Activated T-helper 1 cell treated with Interleukin-2 at 50 U/mL for 16 hours (primary cell): Measurements from ENCODE around the gene ETV5.
"Not testable (repeated sequence)": the region's sequence is repeated elsewhere in the genome, so short reads cannot be mapped to it uniquely, and the experiment has no call there.

ENCODE experiments used
- DNase-seq: peaks from one replicate; pipeline ENCODE4 v3.0.0-alpha.2; 2020; ENCODE audit warnings: low read depth

The ETV5 gene

DNA sequence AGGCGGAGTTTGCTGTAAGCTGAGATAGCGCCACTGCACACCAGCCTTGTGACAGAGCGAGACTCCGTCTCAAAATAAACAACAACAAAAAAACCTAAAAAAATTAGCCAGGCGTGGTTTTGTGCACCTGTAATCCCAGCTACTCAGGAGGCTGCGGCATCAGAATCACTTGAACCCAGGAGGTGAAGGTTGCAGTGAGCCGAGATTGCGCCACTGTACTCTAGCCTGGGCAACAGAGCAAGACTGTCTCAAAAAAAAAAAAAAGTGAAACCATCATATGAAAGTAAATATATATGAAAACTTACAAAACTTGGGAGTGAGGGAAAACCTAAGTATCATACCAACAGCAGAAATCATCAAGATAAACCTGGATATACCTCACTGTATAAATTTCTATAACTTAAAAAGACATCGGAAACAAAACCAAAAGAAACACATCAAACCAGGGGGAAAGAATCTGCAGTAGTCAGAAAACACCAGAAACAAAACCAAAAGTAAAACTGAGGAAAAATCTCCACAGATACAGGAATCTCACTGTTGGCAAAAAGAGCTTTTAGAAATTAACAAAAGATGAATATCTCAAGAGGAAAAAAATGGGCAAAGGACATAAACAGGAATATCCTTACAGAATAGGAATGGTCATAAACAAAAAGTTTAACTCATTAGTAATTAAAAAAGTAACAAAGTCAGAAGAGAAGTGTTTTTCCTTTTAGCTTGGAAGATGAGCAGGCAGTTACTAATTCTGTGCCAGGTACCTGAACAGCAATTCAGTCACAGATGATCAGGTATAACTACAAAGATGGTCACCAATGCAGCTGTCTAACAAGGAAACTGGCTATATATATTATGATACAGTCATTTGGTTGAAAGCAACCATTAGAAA lies 41.3 kb downstream of the ETV5 start:
- no peak for DNase-seq

DNA sequence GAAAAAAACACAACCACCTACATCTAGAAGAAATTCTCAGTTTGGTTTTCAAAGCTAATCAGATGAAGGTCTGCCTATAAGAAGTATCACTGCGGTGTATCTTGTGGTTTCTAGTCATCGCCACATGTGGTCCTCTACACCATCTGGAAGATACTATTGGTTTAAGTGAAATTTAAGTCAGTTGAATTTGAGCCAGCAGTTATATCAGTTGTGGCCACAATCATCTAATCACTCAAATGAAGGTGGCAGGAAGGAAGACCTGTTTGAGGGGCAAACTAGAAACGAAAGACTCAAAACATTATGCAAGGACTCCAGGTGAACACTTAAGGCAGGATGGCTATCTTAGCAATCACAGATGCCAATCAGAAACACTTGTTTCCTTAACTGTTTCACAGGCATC lies 48.7 kb downstream of the ETV5 start:
- DNase-seq, result no peak

DNA sequence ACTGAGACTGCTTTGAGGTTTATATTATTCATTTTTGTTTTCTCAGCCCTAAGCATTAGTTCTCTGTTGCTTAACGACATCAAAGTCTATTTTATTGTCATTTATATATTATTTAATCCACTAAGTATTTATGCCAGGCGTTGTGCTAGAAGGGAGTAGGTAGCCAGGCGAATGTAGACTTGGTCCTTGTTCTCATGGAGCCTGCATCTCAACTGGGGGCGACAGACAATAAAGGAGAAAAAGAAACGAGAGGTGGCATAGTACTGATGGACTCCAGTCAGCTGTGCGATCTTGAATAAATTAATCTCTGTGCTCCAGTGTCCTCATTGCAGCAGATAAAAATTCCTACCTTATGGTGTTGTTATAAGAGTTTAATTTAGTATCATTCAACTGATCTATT lies 49.7 kb downstream of the ETV5 start:
- DNase-seq, result no peak

DNA sequence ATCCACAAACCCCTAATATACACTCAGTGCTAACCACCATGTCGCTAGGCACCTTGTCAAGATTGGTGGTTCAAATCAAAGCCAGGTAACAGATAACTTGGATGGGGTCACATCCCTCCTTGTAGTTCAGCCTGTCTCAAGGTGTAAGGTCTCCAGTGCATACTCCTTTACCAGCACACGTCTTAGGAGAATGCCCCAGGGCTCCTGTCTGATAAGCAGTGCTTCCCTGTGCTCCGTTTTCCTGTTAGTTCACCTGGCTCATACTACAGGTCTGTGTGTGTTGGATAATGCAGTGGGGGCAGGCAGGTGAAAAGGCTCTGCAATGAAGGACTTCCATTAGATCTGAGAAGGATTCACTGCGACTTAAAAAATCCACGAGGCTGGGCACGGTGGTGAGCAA lies 50.7 kb downstream of the ETV5 start:
- DNase-seq, result no peak

DNA sequence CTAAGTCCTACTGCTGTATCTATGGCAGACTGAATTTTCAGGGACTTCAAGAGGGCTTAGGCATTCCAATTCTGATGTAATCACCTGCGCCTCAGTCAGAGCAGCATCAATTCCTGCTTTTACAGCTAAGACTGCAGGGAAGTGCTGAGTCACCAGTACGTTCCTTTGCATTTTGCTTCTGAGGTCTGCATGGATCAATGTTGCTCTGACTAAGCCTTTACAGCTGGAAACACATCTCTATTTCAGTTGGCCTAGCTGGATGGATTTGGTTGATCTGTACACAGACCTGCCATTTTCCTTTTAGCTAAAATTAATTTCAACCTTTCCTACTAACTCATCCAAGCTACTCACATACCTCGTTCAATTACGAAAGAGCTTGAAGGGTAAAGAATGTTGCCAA lies 51.3 kb downstream of the ETV5 start:
- DNase-seq, result no peak

DNA sequence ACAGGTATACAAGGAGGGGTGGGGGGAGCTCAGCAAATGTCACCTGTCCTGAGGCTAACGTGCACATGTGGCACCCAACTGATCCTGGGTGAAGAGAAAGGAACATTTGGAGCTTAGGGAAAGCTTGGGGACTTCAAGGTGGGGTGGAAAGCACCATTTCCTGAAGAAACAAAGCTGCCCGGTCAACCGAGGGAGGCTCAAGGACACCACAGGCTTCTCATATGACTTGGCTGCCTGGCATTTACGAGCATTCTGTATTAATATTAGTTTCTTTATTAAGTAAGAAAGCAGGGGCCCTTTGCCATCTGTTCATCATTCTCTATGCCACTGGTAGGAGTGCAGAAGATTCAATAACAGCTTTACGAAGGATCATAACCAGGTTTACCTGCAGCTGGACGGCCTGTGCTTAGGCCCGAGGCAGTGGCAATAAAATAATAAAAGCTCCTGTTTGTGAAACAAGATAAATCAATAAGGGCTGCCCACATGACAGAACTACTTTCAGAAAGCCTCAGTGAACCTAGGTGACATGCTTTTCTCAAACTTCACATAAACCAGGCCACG lies 54.0 kb downstream of the ETV5 start:
- no peak for DNase-seq

DNA sequence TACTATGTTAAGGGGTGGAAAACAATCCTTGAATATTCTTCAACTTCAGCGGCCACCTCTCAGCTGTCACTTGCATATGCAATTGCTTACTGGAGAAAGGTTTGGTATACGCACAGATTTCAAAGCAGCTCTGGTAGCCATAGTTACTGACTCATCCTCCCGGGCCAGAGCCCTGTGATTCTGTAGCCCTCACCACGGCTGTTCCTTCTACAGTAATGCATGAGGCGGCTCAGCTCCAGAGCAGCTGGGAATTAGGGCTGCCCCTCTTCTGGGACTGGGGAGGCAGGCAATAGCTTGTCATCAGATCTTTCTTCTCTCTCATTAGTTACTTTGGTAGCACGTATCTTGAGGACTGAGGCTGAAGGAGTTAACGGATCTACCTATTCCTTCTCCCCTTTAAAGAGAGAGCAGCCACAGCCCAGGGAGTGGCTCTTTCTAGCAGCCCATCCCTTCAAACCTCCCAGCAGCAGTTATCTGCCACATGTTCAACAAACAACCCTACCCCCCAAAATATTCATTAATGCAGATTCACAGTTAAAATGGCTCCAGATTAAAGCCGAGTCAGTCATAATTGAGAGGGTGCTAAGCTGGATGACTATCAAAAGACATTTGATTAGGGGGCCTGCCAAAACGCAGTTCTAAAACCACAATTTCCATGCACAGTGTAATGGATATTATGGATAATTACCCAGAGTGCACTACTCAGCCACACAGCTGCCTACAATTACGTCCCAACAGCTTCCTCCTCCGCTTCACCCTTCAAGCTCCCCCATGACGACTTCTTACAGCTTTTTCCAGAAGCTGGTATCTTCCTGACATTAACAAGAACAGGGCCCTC lies 54.7 kb downstream of the ETV5 start:
- no peak for DNase-seq

DNA sequence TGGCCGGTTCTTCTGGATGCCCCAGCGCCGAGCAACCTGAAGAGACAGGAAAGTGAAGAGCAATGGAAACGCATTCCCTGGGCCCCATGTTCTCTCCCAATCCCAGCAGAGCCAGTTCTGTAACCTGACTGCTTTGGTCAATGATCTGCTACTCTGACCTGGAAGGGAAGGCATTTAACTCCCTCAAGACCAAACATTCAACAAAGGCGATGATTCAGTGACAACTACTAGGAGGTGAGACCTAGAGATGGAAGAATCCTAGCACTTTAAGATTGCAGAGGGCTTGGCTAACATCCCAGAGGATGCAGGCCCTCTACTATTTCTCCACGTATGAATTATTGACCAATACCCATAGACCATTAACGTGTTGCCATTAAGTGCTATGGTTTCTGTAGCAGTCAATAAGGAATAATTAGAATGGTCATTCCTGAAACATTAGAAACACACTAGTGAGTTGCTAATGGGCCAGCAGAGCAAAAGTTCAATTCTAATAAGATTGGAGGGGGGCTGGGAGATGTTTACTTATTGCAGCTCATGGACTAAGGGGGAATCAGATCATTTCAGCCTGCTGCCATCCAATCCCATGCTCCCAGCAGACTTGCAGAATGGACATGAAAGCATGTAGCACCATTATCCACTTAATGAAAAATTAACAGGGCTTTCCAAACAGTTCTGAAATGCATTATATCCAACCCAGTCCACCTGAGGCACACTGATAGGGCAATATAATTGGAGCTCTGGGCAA lies 56.6 kb downstream of the ETV5 start:
- DNase-seq, result no peak

DNA sequence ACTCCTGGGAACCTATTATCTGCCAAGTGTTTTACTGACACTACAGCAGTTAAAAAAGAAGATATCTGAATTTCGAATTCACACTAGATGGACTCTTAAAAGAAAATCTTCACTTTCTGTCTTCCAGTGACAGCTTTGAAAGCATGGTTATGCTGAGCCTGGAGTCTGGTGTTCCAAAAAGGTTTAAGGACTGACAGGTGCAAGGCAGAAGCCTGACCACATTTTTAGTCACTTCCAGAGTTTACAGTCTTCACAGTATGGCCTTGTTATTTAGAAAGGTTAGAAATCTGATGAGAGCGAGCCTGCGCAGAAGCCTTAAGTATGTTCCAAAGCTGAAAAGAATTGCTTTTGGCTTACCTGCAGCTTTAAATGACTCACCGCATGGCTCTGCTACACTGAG lies 59.9 kb downstream of the ETV5 start:
- no peak for DNase-seq

DNA sequence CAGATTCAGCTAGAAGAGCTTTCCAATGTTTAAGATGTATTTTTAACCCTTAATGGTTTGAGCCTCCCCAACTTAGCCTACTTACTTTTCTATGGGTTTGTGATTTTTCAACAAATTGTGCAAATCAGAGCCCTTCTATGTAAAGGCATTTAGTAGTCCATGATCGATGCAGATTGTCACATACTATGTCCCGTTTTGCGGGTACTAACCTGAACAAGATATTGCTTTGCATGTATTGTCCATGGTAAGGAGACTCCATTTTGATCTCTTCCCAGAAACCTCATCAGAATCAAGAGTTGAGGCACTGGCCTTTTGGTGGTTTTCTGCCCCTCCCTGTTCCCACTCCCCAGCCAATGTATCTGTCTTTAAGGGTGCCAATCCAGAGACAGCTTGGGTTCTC lies 60.8 kb downstream of the ETV5 start:
- DNase-seq, result no peak

DNA sequence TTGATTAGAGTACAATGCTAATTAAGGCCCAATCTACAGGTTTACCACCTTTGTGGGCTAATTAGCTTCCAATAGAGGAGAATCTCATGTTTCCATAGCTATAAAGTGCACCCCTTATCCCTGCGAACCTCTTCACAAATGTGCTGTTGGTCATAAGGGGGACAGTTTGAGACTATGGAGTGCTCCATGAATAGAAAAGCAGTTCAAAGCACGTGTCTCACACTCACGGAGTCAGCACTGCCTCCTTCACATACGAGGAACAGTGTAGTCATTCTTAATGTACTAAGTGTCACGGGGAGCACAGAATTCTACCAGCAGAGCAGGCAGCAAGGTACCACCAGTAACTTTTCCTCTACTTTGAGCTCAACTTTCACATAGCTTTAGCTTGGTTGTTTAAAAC lies 62.1 kb downstream of the ETV5 start:
- no peak for DNase-seq

DNA sequence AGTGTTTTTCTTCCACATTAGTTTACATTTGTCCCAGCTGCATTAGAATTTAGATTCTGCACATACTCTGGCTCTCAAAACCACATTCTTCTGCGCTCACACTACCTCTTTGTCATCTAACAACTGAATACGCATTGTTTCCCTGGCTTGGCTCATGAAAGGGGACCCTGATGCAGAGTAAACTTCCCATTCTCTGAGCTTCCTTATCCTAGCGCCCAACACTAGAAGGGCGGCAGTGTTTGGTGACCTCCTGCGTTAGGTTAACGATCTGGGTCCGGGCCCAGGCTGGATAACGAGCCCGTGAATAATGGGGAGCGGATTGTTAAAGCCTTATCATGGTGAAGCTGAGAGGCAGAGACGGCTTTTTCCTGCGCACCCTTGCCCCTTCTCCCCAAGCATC lies 63.9 kb downstream of the ETV5 start:
- DNase-seq, result no peak

DNA sequence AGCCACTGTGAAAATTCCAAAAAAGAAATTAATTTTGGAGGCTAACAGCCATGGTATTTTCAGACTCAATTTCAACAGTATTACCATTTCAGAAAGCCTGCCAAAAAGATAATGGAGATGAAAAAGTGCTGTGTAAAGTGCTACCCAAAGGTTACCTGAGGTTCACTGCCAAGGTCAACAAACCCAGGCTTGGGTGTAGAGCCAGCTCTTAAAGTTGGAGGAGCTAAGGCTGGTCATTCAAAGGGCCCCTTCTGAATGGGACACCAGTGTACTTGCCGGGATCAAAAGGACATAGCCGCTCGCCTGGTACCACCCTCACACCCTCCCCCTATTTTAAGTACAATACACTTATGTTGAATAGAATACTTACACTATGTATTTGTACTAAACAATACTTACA lies 64.5 kb downstream of the ETV5 start:
- no peak for DNase-seq

DNA sequence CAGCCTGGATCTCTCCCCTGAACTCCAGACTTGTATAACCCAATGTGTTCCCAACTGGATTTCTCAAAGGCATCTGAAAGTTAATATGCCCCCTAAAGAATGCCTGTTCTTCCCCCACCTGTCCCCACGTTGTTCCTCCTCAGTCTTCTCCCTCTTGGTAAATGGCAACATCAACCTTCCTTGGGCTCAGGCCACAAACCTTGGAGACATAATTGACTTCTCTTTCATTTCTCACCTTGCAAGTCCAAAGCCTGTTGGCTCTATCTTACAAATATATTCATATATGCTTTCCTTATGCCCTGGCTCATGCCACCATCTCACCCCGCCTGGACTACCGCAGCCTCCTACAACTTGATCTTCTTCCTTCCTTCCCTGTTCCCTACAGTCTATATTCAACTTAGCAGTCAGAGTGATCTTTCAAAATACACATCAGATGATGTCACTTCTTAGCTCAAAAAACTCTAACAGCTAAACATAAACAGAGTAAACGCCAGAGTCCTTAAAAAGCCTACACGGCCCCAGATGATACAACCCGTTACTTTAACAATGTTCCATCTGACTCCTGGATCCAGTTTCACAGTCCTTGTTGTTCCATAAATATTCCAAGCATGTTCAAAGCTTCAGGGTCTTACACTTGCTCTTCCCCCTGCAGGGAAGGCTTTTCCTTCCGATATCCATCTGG lies 66.2 kb downstream of the ETV5 start:
- DNase-seq, result no peak

DNA sequence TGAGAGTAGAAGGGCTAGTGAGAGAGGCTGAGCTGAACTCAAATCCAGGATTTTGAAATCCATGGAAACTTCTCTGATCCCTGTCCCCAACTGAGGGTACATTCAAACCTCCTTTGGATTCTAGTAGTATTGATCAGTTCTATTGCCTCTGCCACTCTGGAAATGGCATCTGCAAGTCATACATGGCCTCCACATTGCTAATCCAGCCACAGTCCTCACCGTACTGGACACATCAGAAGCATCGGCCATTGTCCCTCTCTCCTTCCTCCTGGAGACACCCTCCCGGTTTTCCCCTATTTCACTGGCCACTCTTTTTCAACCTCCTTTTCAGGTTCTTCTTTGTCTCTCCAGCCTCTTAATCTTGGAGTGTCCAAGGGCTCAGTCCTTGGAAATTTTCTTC lies 66.9 kb downstream of the ETV5 start:
- DNase-seq, result no peak

DNA sequence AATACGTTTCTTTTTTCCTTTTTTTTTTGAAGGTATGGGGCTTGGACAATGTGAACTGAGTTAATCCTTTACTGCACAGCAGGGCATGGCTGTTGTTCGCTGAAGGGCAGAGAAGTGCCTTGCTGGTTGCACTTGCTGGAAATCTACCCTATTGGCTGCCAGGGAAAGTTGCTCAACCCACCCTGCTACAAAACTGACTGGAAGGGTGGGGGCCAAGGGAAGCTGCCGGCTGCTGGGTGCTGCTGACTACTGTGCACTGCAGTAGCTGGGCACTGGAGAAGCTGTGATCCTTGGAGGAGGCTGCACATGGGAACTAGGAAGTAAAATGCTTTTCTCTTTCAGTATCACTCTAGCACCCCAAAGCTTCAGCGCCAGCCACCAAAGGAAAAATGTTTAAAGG lies 70.5 kb downstream of the ETV5 start:
- no peak for DNase-seq

DNA sequence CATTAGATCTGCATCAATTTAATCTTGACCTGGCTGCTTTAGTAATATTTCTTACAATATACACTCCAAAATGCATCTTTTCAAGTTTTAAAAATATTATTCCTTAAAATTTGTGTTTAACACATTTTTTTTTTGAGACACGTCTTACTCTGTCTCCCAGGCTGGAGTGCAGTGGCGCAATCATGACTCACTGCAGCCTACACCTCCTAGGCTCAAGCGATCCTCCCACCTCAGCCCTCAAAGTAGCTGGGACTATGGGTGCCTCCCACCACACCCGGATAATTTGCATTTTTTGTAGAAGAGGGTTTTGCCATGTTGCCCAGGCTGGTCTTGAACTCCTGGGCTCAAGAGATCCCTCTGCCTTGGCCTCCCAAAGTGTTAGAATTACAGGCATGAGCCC lies 73.6 kb downstream of the ETV5 start:
- no peak for DNase-seq

DNA sequence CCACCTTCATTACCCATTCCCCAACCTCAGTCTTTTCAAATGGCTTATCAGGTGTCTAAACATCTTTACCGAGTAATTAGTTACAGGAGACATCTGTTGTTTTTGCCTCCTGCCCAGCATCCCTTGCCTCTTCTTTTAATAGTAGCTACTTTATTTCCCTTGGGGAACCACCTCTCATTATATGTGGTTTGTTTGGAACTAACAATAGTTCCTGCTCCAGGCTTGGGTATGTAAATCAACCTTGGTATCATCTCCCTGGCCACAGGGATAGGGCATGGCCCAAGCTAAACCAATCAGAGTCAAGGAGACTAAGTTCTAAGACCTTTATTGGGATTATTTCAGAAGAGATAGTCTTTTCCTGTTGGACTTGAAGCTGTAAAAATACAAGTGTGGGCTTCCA lies 76.6 kb downstream of the ETV5 start:
- DNase-seq, result no peak

DNA sequence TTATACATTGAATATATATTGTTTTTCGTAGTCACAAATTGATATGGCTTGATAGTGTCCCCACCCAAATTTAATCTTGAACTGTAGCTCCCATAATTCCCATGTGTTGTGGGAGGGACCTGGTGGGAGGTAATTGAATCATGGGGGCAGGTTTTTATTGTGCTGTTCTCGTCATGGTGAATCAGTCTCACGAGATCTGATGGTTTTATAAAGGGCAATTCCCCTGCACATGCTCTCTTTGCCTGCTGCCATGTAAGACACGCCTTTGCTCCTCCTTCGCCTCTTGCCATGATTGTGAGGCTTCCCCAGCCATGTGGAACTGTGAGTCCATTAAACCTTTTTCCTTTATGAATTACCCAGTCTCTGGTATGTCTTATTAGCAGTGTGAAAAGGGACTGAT lies 82.9 kb downstream of the ETV5 start:
- DNase-seq, result not testable (repeated sequence)

DNA sequence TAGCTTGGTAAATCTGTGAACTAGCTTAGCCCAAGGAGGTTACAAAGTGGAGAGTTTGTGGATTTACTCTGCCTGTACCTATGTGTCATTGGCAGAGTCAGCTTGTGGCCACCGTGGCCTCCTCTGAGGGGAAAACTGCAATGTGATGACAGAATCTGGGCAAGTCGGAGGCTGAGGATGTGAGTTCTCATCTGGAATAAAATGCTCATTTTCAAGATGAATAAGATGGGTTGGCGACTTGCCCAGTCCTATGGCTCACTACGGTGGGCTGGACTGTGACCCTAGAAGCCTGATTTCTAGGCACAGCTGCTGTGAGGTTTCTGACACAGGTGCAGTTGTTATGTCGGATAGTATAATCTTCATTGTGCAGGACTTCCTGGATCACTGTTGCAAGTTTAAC lies 83.7 kb downstream of the ETV5 start:
- DNase-seq, result no peak

DNA sequence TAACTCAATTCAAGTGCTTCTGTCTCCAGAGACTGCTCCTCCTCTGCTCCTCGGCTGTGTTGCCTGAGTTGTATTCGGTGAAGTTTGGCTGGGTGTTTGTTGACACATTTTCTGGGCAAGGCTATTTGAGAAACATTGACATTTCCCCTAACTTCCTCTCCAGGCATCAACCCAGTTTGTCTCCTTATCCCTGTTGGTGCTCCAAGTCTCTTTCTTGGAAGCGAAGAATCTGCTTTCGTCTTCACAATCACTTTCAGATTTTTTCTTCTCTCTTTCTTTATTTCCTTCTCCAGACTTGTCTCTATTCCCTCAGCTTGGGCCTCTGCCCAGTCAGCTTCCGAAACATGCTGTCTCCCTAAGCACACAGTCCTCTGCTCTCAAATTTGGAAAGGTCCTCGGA lies 84.7 kb downstream of the ETV5 start:
- no peak for DNase-seq

DNA sequence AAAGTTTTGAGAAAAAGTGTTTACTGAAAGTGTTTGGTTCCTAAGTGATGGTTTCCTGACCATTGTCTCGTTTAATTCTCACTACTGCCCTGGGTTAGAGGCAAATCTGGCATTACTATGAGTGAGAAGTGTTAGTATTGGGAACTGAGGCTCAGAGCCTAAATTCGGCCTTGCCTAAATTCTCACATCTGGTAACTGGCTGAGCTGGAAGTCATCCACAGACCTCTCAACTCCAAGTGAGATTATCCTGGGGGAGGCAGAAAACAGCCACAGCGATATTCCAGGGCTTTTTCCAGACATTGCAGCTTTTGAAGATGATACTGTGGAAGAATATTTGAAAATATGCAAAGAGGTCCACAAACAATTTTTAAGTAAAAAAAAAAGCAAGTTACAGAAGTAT lies 86.0 kb downstream of the ETV5 start:
- DNase-seq, result no peak
